Measurements from ENCODE around the gene GNPTAB.

Gene GNPTAB

GRCh38 chr12:101795786-101796185, 35.0 kb downstream of the GNPTAB start:
- no peaks in the 10 kb centered on the region for H3K9me3 ChIP-seq
- H3K36me3 ChIP-seq: no peaks in the 10 kb centered on the region
- no peaks in the 10 kb centered on the region for H3K27me3 ChIP-seq
- no peak overlapping the region for H3K4me3 ChIP-seq (ENCODE audit: low read depth, low read length)
- no peaks in the 10 kb centered on the region for H3K4me1 ChIP-seq
- no peak for TF ChIP-seq CTCF (IDR thresholded peaks at IDR 0.05; ENCODE audit: low read depth, low read length)
- no peak for DNase-seq

GRCh38 chr12:101795013-101795412, 35.7 kb downstream of the GNPTAB start:
- TF ChIP-seq CTCF (IDR thresholded peaks at IDR 0.05; ENCODE audit: low read depth, low read length): no peak
- Histone ChIP-seq H3K4me3 (ENCODE audit: low read depth, low read length) (no peak overlapping the region), H3K27me3 (no peaks in the 10 kb centered on the region), H3K36me3 (no peaks in the 10 kb centered on the region), H3K4me1 (no peaks in the 10 kb centered on the region), H3K9me3 (no peaks in the 10 kb centered on the region)
- no peak for DNase-seq

- Histone ChIP-seq H3K36me3 (no peaks in the 10 kb centered on the region), H3K4me1 (no peaks in the 10 kb centered on the region), H3K27me3 (no peaks in the 10 kb centered on the region), H3K9me3 (no peaks in the 10 kb centered on the region), H3K4me3 (ENCODE audit: low read depth, low read length) (no peak overlapping the region)
- DNase-seq: no peak
- TF ChIP-seq CTCF (IDR thresholded peaks at IDR 0.05; ENCODE audit: low read depth, low read length): no peak
Measured at GRCh38 chr12:101794574-101794973, 36.2 kb downstream of the GNPTAB start.

- H3K9me3 ChIP-seq: no peaks in the 10 kb centered on the region
- H3K4me3 ChIP-seq (ENCODE audit: low read depth, low read length): no peak overlapping the region
- DNase-seq: no peak
- no peaks in the 10 kb centered on the region for H3K36me3 ChIP-seq
- H3K27me3 ChIP-seq: no peaks in the 10 kb centered on the region
- TF ChIP-seq CTCF (IDR thresholded peaks at IDR 0.05; ENCODE audit: low read depth, low read length): no peak
- H3K4me1 ChIP-seq: no peaks in the 10 kb centered on the region
Measured at GRCh38 chr12:101793401-101793800, 37.4 kb downstream of the GNPTAB start.

GRCh38 chr12:101792046-101792931, 38.5 kb downstream of the GNPTAB start:
- peak; percentile 44 for TF ChIP-seq CTCF (IDR thresholded peaks at IDR 0.05; ENCODE audit: low read depth, low read length)
- no peak for DNase-seq
- H3K9me3 ChIP-seq: no peaks in the 10 kb centered on the region
- no peak overlapping the region for H3K4me3 ChIP-seq (ENCODE audit: low read depth, low read length)
- H3K36me3 ChIP-seq: no peaks in the 10 kb centered on the region
- no peaks in the 10 kb centered on the region for H3K27me3 ChIP-seq
- H3K4me1 ChIP-seq: no peaks in the 10 kb centered on the region

- H3K4me1 ChIP-seq: no peaks in the 10 kb centered on the region
- no peaks in the 10 kb centered on the region for H3K9me3 ChIP-seq
- TF ChIP-seq CTCF (IDR thresholded peaks at IDR 0.05; ENCODE audit: low read depth, low read length): no peak
- no peak overlapping the region for H3K4me3 ChIP-seq (ENCODE audit: low read depth, low read length)
- DNase-seq: no peak
- no peaks in the 10 kb centered on the region for H3K36me3 ChIP-seq
- no peaks in the 10 kb centered on the region for H3K27me3 ChIP-seq
Measured at GRCh38 chr12:101789171-101789570, 41.6 kb downstream of the GNPTAB start.

Data from BE2C (cell line).